GM12872 (cell line): ENCODE measurements around the gene EEIG2.
A peak's percentile ranks its signal among the peaks of the same experiment; 100 is the strongest.

Source experiments
- TF ChIP-seq, protein P1 (sequence below): IDR thresholded peaks from 3 replicates; pipeline ENCODE4 v1.5.1; 2011; ENCODE audit warnings: low read depth, mild to moderate bottlenecking, low read length, moderate library complexity; ENCODE audit not compliant: insufficient read depth

The EEIG2 gene

DNA sequence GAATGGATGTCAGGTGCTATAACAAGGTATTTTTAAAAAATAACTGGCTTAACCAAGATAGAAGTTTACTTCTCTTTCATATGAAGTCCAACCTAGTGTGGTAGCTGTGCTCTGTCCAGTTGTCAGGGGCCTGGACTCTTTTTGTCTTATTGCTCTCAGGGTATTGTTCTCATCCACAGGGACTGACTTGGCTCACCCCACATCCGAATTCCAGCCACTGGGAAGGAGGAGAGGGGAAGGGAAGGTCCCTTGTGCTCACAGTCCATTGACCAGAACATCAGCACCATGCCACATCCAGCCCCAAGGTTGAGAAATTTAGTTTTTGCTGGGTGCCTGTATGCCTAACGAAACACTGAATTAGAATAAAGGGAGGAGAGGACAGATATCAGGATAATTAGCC, 8.7 kb downstream of the EEIG2 start:
- TF ChIP-seq, protein P1, sequence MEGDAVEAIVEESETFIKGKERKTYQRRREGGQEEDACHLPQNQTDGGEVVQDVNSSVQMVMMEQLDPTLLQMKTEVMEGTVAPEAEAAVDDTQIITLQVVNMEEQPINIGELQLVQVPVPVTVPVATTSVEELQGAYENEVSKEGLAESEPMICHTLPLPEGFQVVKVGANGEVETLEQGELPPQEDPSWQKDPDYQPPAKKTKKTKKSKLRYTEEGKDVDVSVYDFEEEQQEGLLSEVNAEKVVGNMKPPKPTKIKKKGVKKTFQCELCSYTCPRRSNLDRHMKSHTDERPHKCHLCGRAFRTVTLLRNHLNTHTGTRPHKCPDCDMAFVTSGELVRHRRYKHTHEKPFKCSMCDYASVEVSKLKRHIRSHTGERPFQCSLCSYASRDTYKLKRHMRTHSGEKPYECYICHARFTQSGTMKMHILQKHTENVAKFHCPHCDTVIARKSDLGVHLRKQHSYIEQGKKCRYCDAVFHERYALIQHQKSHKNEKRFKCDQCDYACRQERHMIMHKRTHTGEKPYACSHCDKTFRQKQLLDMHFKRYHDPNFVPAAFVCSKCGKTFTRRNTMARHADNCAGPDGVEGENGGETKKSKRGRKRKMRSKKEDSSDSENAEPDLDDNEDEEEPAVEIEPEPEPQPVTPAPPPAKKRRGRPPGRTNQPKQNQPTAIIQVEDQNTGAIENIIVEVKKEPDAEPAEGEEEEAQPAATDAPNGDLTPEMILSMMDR = no peak

DNA sequence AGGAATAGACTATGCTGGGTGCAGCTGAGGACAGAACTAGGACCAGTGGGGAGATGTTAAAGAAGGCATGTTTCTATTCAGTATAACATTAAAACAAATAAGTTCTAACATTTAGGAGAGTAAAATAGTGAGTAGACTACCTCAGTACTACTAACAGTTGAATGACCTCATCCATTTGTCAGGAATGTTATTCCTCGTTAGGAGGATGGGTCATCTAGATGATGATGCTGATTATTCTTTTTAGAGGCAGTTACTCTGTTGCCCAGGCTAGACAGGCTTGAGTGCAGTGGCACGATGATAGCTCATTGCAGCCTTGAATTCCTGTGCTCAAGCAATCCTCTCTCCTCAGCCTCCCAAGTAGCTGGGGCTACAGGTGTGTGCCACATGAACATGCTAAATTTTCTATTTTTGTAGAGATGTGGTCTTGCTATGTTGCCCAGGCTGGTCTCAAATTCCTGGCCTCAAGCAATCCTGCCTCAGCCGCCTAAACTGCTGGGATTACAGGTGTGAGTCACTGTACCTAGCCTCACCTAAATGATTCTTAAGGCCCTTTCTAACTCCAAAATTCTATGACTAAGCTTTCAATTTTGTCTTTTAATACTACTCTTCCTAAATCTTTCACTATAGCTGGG, 9.3 kb downstream of the EEIG2 start:
- TF ChIP-seq, protein P1 = no peak

DNA sequence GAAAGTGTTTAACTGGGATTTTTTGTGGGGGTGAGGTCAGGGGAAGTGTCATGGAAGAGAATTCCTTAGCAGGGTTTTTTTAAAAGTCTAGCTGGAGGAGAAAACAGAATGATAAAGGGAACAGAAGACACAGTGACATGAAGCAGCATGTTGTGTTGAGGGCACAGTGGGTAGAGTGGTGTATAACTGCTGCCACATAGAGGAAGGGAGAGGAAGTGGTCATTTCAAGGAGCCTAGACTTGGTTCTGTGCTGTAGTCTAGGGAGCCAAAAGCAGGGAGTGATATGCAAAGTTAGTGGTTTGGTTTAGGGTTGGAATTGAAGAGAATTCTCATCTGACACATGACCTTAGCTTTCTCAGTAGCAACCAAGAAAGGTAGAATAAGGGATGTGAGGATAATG, 10.2 kb downstream of the EEIG2 start:
- TF ChIP-seq, protein P1 = peak; percentile 83

DNA sequence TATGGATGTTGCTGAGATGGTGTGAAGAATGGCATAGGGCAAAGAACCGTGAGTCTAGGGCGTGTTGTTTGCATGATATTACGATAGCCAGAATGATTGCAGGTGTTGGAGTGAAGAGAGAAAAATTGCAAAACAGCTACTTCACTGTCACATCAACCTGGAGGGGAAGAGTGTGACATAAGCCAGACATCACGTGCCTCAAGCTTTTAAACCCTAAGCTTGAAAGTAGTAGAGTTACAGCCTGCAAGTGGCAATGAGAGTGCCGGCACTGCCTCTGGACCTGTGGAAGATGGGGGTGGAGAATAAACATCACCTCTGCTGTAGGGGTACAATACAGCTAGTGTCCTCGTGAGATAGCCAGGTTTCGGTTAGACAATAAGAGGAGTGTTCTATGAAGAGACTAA, 11.1 kb downstream of the EEIG2 start:
- TF ChIP-seq, protein P1 = no peak

DNA sequence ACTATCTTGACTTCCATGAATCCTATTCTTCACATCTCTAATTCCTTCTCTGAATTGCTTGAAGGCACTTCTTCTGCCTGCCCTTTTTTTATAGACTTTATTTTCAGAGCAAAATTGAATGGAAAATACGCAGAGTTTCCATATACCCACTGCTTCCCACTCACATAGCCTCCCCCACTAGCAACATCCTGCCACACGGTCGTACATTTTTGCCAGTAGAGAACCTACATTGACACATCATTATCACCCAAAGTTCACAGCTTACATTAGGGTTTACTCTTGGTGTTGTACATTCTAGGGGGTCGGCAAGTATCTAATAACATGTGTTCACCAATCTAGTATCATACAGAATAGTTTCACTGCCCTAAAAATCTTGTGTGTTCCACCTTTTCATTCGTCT, 12.3 kb downstream of the EEIG2 start:
- TF ChIP-seq, protein P1 = no peak

DNA sequence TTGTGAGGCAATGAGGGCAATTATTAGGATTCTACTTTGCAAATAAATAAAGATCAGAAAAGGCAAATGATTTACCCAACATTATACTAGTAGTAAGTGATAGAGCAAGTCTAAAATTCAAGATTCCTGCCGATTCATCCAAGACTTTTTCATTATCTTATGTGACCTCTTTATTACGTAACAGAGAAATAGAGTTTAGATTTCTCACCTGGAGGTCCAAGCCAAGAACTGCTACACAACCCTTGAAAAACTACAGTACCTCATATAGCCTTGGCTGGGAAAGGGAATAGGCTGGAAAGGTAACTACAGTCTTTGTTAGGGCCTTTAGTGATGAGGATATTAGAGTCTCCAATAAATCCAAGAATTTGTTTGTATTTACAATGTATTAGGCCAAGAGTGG, 13.3 kb downstream of the EEIG2 start:
- TF ChIP-seq, protein P1 = no peak

DNA sequence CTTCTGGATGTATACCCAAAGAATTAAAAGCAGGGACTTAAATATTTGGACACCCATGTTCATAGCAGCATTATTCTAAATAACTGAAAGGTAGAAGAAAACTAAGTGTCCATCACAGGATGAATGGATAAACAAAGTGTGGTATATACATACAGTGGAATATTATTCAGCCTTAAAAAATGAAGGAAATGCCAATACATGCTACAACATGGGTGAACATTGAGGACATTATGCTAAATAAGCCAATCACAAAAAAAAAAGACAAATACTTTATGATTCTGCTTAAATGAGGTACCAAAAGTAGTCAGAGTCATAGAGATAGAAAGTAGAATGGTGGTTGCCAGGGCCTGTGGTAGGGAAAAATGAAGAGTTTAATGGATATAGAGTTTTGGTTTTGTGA, 14.1 kb downstream of the EEIG2 start:
- TF ChIP-seq, protein P1 = no peak
